Measurements from ENCODE around the gene ADGRL3.
"Not testable (repeated sequence)": the region's sequence is repeated elsewhere in the genome, so short reads cannot be mapped to it uniquely, and the experiment has no call there.

ADGRL3 gene

GRCh38 chr4:61938250-61938846 is 738.2 kb downstream of the ADGRL3 start:
- H3K4me3 ChIP-seq (ENCODE audit: low read depth, low read length): no peak overlapping the region

- no peak overlapping the region for H3K4me3 ChIP-seq (ENCODE audit: low read depth, low read length)
Measured at GRCh38 chr4:61950625-61951024, 750.5 kb downstream of the ADGRL3 start.

GRCh38 chr4:61953386-61953785 is 753.3 kb downstream of the ADGRL3 start:
- H3K4me3 ChIP-seq (ENCODE audit: low read depth, low read length): no peak overlapping the region

GRCh38 chr4:61958591-61958990 is 758.5 kb downstream of the ADGRL3 start:
- no peak overlapping the region for H3K4me3 ChIP-seq (ENCODE audit: low read depth, low read length)

GRCh38 chr4:61959087-61959486 is 759.0 kb downstream of the ADGRL3 start:
- H3K4me3 ChIP-seq (ENCODE audit: low read depth, low read length): no peak overlapping the region

- no peak overlapping the region for H3K4me3 ChIP-seq (ENCODE audit: low read depth, low read length)
Measured at GRCh38 chr4:61984260-61984909, 784.3 kb downstream of the ADGRL3 start.

- H3K4me3 ChIP-seq (ENCODE audit: low read depth, low read length): no peak overlapping the region
Measured at GRCh38 chr4:61985426-61985825, 785.3 kb downstream of the ADGRL3 start.

- H3K4me3 ChIP-seq (ENCODE audit: low read depth, low read length): not testable (repeated sequence)
Measured at GRCh38 chr4:61986929-61987328, 786.8 kb downstream of the ADGRL3 start.

GRCh38 chr4:61992351-61992750 is 792.2 kb downstream of the ADGRL3 start:
- H3K4me3 ChIP-seq (ENCODE audit: low read depth, low read length): no peak overlapping the region

- H3K4me3 ChIP-seq (ENCODE audit: low read depth, low read length): no peak overlapping the region
Measured at GRCh38 chr4:61994036-61994435, 793.9 kb downstream of the ADGRL3 start.

- H3K4me3 ChIP-seq (ENCODE audit: low read depth, low read length): no peak overlapping the region
Measured at GRCh38 chr4:61995717-61996340, 795.7 kb downstream of the ADGRL3 start.

- H3K4me3 ChIP-seq (ENCODE audit: low read depth, low read length): no peak overlapping the region
Measured at GRCh38 chr4:61996943-61997342, 796.8 kb downstream of the ADGRL3 start.

GRCh38 chr4:61997831-61998230 is 797.7 kb downstream of the ADGRL3 start:
- no peak overlapping the region for H3K4me3 ChIP-seq (ENCODE audit: low read depth, low read length)

GRCh38 chr4:62003695-62004094 is 803.6 kb downstream of the ADGRL3 start:
- no peak overlapping the region for H3K4me3 ChIP-seq (ENCODE audit: low read depth, low read length)

GRCh38 chr4:62004881-62005280 is 804.8 kb downstream of the ADGRL3 start:
- no peak overlapping the region for H3K4me3 ChIP-seq (ENCODE audit: low read depth, low read length)

GRCh38 chr4:62006108-62006507 is 806.0 kb downstream of the ADGRL3 start:
- H3K4me3 ChIP-seq (ENCODE audit: low read depth, low read length): no peak overlapping the region

GRCh38 chr4:62015043-62015739 is 815.1 kb downstream of the ADGRL3 start:
- no peak overlapping the region for H3K4me3 ChIP-seq (ENCODE audit: low read depth, low read length)

GRCh38 chr4:62018537-62018936 is 818.4 kb downstream of the ADGRL3 start:
- no peak overlapping the region for H3K4me3 ChIP-seq (ENCODE audit: low read depth, low read length)

- H3K4me3 ChIP-seq (ENCODE audit: low read depth, low read length): no peak overlapping the region
Measured at GRCh38 chr4:62023633-62024032, 823.5 kb downstream of the ADGRL3 start.

- H3K4me3 ChIP-seq (ENCODE audit: low read depth, low read length): no peak overlapping the region
Measured at GRCh38 chr4:62028745-62029144, 828.6 kb downstream of the ADGRL3 start.

GRCh38 chr4:62030958-62031357 is 830.8 kb downstream of the ADGRL3 start:
- no peak overlapping the region for H3K4me3 ChIP-seq (ENCODE audit: low read depth, low read length)

- no peak overlapping the region for H3K4me3 ChIP-seq (ENCODE audit: low read depth, low read length)
Measured at GRCh38 chr4:62037571-62037970, 837.4 kb downstream of the ADGRL3 start.

Data from iPS-11a (cell line).